HepG2 (cell line): ENCODE measurements around the gene ASIC2.

Source experiments
- CBX2 ChIP-seq, 2 experiments: fragments of 200-600 bp in 1 of 2; sonication (generic); formaldehyde crosslinking in 1 of 2; IDR thresholded peaks; 2 replicates each; pipeline versions ENCODE4 v1.7.0 to v1.8.1; 2018 to 2022; ENCODE audit warnings: low read depth in 2 of 2, low read length in 1 of 2, mild to moderate bottlenecking in 1 of 2, missing genetic modification reagents in 1 of 2
- FOSL2 ChIP-seq: sonication (generic); formaldehyde crosslinking; IDR thresholded peaks from 2 replicates; pipeline ENCODE4 v1.4.0; 2020; ENCODE audit warnings: missing genetic modification reagents
- JUNB ChIP-seq: sonication (generic); formaldehyde crosslinking; IDR thresholded peaks from 2 replicates; pipeline ENCODE4 v1.8.0; 2022; ENCODE audit warnings: missing genetic modification reagents, mild to moderate bottlenecking, borderline replicate concordance
- MAZ ChIP-seq, 2 experiments: sonication (generic) in 1 of 2; formaldehyde crosslinking in 1 of 2; IDR thresholded peaks; 2 replicates each; pipeline versions ENCODE4 v1.5.0 to v1.6.1; 2012 to 2020; ENCODE audit warnings: low read depth in 2 of 2, mild to moderate bottlenecking in 2 of 2, borderline replicate concordance in 1 of 2, improper control_type of control experiment in 1 of 2, low read length in 1 of 2, missing genetic modification reagents in 1 of 2, moderate library complexity in 1 of 2
- MXI1 ChIP-seq: IDR thresholded peaks from 3 replicates; pipeline ENCODE4 v1.6.1; 2012; ENCODE audit warnings: low read depth, low read length, inconsistent platforms, borderline replicate concordance
- ZKSCAN8 ChIP-seq: IDR thresholded peaks from 2 replicates; pipeline ENCODE4 v1.6.1; 2016; ENCODE audit warnings: borderline replicate concordance, missing genetic modification reagents, missing compliant biosample characterization
- ZNF121 ChIP-seq: sonication (generic); formaldehyde crosslinking; IDR thresholded peaks from 2 replicates; pipeline ENCODE4 v1.5.0; 2020; ENCODE audit warnings: mild to moderate bottlenecking, missing genetic modification reagents
- ZNF496 ChIP-seq: sonication (generic); formaldehyde crosslinking; IDR thresholded peaks from 2 replicates; pipeline ENCODE4 v1.8.1; 2023; ENCODE audit warnings: mild to moderate bottlenecking, moderate library complexity, missing genetic modification reagents; ENCODE audit not compliant: insufficient replicate concordance
- ZNF644 ChIP-seq: IDR thresholded peaks from 2 replicates; pipeline ENCODE4 v1.6.1; 2016; ENCODE audit warnings: low read depth
- TF ChIP-seq, protein P1 (sequence below): sonication (generic); formaldehyde crosslinking; IDR thresholded peaks from 2 replicates; pipeline ENCODE4 v1.4.0; 2020; ENCODE audit warnings: missing genetic modification reagents

DNA sequence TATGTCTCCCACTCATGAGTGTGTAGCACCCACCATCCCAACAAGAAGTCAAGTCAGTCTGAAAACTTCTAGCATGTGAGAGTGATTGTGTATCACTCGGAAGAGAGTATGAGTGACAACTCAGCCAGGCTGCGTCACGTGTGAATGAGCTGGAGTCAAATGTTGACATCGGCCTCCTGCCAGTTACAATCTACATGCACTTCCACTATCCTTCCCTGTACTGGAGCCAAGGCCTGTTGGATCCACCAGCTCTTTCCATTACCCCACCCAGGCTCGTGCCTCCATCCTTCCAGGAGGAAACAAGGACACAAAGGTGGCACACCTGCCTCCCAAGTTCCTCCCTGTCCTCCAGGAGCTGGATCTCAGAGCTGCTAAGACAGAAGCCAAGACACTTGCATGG, 64.5 kb downstream of the ASIC2 start:
- no peak for TF ChIP-seq ZNF496 (CRISPR knock-in tag)
- TF ChIP-seq FOSL2 (CRISPR knock-in tag) = no peak
- TF ChIP-seq CBX2 (IDR thresholded peaks at IDR 0.05; ENCODE audit: low read depth, low read length) = no peak
- TF ChIP-seq CBX2 (CRISPR knock-in tag; IDR thresholded peaks at IDR 0.05; ENCODE audit: low read depth) = no peak
- TF ChIP-seq, protein P1, sequence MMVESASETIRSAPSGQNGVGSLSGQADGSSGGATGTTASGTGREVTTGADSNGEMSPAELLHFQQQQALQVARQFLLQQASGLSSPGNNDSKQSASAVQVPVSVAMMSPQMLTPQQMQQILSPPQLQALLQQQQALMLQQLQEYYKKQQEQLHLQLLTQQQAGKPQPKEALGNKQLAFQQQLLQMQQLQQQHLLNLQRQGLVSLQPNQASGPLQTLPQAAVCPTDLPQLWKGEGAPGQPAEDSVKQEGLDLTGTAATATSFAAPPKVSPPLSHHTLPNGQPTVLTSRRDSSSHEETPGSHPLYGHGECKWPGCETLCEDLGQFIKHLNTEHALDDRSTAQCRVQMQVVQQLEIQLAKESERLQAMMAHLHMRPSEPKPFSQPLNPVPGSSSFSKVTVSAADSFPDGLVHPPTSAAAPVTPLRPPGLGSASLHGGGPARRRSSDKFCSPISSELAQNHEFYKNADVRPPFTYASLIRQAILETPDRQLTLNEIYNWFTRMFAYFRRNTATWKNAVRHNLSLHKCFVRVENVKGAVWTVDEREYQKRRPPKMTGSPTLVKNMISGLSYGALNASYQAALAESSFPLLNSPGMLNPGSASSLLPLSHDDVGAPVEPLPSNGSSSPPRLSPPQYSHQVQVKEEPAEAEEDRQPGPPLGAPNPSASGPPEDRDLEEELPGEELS (CRISPR knock-in tag) = no peak
- no peak for TF ChIP-seq ZKSCAN8 (CRISPR knock-in tag)
- TF ChIP-seq ZNF121 (CRISPR knock-in tag) = no peak
- no peak for TF ChIP-seq MXI1
- TF ChIP-seq MAZ (IDR thresholded peaks at IDR 0.05; ENCODE audit: borderline replicate concordance, low read depth, low read length) = no peak
- no peak for TF ChIP-seq MAZ (CRISPR knock-in tag; IDR thresholded peaks at IDR 0.05; ENCODE audit: low read depth)
- no peak for TF ChIP-seq JUNB (CRISPR knock-in tag)
- TF ChIP-seq ZNF644 = no peak
